ENCODE measurements around the gene PRMT5.

DNA sequence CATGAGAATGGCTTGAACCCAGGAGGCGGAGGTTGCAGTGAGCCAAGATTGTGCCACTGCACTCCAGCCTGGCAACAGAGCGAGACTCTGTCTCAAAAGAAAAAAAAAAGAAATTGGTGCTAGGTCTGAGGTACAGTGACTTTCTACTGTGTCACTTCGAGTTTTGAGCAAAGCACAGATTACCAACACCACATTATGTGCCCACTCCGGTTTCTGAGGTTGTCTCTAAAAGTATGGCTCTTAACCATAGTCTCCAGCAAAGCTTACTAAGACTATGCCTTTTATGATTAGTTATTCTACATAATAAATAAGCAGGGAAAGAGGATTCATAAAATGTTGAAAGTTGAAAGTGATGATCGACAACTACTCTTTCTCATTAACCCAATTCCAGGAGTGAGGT lies 18.3 kb downstream of the PRMT5 start:
- TF ChIP-seq, protein P1, sequence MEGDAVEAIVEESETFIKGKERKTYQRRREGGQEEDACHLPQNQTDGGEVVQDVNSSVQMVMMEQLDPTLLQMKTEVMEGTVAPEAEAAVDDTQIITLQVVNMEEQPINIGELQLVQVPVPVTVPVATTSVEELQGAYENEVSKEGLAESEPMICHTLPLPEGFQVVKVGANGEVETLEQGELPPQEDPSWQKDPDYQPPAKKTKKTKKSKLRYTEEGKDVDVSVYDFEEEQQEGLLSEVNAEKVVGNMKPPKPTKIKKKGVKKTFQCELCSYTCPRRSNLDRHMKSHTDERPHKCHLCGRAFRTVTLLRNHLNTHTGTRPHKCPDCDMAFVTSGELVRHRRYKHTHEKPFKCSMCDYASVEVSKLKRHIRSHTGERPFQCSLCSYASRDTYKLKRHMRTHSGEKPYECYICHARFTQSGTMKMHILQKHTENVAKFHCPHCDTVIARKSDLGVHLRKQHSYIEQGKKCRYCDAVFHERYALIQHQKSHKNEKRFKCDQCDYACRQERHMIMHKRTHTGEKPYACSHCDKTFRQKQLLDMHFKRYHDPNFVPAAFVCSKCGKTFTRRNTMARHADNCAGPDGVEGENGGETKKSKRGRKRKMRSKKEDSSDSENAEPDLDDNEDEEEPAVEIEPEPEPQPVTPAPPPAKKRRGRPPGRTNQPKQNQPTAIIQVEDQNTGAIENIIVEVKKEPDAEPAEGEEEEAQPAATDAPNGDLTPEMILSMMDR (IDR thresholded peaks at IDR 0.05; ENCODE audit: low read depth, low read length) = no peak
- no peak for TF ChIP-seq POLR2A (IDR thresholded peaks at IDR 0.05; ENCODE audit: extremely low read depth, insufficient read length)

All from NB4 (cell line).